Upper lobe of left lung (tissue), 6 donors: Measurements from ENCODE around the gene BNIP1. TPM values are rescaled to one million over a fixed set of nuclear protein-coding genes. Genes with fewer than 3 reads are reported as not detected.
"Not testable (repeated sequence)": the region's sequence is repeated elsewhere in the genome, so short reads cannot be mapped to it uniquely, and the experiment has no call there.

Source experiments
- ATAC-seq, 2 donors: fragments of 200-7000 bp; cut with Tn5 transposase; one replicate each; pipeline ENCODE4 v1.9.1; 2022; ENCODE audit warnings: mild to moderate bottlenecking in 2 of 2, moderate library complexity in 2 of 2; ENCODE audit not compliant: low FRiP score in 2 of 2
- DNase-seq, 2 donors: peaks; one replicate each; pipeline ENCODE4 v3.0.0-alpha.2; 2019 to 2020
- H3K27ac ChIP-seq, 4 donors: fragments of 200-600 bp; sonication (generic); one replicate each; pipeline ENCODE4 v1.5.1; 2016 to 2019
- H3K27me3 ChIP-seq, 4 donors: fragments of 200-600 bp; sonication (generic); one replicate each; pipeline ENCODE4 v1.5.1; 2017 to 2019
- H3K36me3 ChIP-seq, 4 donors: fragments of 200-600 bp; sonication (generic); one replicate each; pipeline ENCODE4 v1.5.1; 2016 to 2019
- H3K4me1 ChIP-seq, 4 donors: fragments of 200-600 bp; sonication (generic); one replicate each; pipeline ENCODE4 v1.5.1; 2018 to 2019
- H3K4me3 ChIP-seq, 4 donors: fragments of 200-600 bp; sonication (generic); one replicate each; pipeline ENCODE4 v1.5.1; 2017 to 2019; ENCODE audit warnings: mild to moderate bottlenecking in 2 of 4, moderate library complexity in 1 of 4
- H3K9me3 ChIP-seq, 4 donors: fragments of 200-600 bp; sonication (generic); one replicate each; pipeline ENCODE4 v1.5.1; 2018 to 2019
- CTCF ChIP-seq, 6 experiments: fragments of 450-650 bp in 4 of 6; fragments of 200-600 bp in 2 of 6; sonication (generic) in 2 of 6; IDR thresholded peaks; one replicate each; pipeline ENCODE4 v1.5.1; 2016 to 2019; ENCODE audit warnings: antibody characterized with exemption in 6 of 6
- EP300 ChIP-seq, 4 donors: sonication (generic); formaldehyde crosslinking; IDR thresholded peaks; one replicate each; pipeline ENCODE4 v1.5.1; 2017; ENCODE audit warnings: antibody characterized with exemption in 4 of 4, control low read depth in 2 of 4
- POLR2A ChIP-seq, 4 donors: fragments of 450-650 bp; IDR thresholded peaks; one replicate each; pipeline ENCODE4 v1.5.1; 2016 to 2017; ENCODE audit warnings: antibody characterized with exemption in 4 of 4, mild to moderate bottlenecking in 2 of 4
- POLR2AphosphoS5 ChIP-seq, 2 donors: sonication (generic); formaldehyde crosslinking; IDR thresholded peaks; one replicate each; pipeline ENCODE4 v1.5.1; 2017; ENCODE audit warnings: antibody characterized with exemption in 2 of 2
- WGBS, 2 donors: methylation state at CpG; one replicate each; pipeline ENCODE4 v1.1.5; 2017 to 2018; 5-methylcytosine and 5-hydroxymethylcytosine counted together
- total RNA-seq, 6 donors: library from RNA; depleted of rRNA in 4 of 6; stranded (reverse); fragments of >200 nt in 4 of 6; gene quantifications; one replicate each; pipeline versions ENCODE4 v1.1.0 to v1.2.1, GENCODE V29; 2016 to 2021
- donor health status: DM: no; HTN: no; CAD: no; lungs with moderate emphysema.
- donor health status: DM: no; HTN: yes; CAD: no; lungs with severe emphysema.

The BNIP1 gene
- total RNA-seq, 6 donors from 2014 or later, result 2.1 to 12.5 (median 10.6) TPM

GRCh38 chr5:173152547-173152946 is 8.2 kb downstream of the BNIP1 start:
- 94 to 96% methylated on average over 5 of the region's 5 CpGs for WGBS, 2 donors
- Histone ChIP-seq H3K27me3 (no peaks in the 10 kb centered on the region), H3K36me3 (peaks cover 9 to 85% (median 54%) of the 10 kb centered on the region in 4 donors), H3K4me1 (no peaks in the 10 kb centered on the region), H3K9me3 (no peaks in the 10 kb centered on the region), H3K4me3 (no peak overlapping the region), H3K27ac (no peak overlapping the region)
- DNase-seq (no peak), ATAC-seq (no peak)
- TF ChIP-seq CTCF (IDR thresholded peaks at IDR 0.05) (no peak), POLR2A (IDR thresholded peaks at IDR 0.05) (no peak), POLR2AphosphoS5 (IDR thresholded peaks at IDR 0.05) (no peak)

DNA sequence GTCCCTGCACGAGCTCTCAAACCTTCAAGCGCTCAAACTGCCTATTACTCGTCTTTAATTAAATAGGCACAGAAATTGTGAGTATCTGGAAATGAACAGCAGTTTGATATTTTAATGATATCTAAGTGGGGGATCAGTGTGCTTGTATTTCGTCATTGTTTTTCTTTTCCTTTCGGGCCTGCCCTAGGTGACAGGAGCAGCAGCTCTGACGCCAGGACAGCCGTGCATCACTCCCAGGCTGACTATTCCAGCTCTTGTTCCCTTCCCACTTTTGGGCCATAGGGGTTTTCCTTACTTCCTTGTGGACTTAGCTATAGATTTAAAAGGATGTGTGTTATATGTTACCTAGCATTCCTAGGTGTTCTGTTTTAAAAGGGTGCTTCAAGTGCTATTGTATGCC is 9.5 kb downstream of the BNIP1 start:
- Histone ChIP-seq H3K27me3 (no peaks in the 10 kb centered on the region), H3K4me3 (no peak overlapping the region), H3K36me3 (peaks cover 9 to 87% (median 55%) of the 10 kb centered on the region in 4 donors), H3K27ac (no peak overlapping the region), H3K4me1 (no peaks in the 10 kb centered on the region), H3K9me3 (no peaks in the 10 kb centered on the region)
- DNase-seq, result no peak
- ATAC-seq, result no peak
- 92 to 94% methylated on average over 7 of the region's 7 CpGs for WGBS, 2 donors
- TF ChIP-seq CTCF (IDR thresholded peaks at IDR 0.05) (no peak), POLR2A (IDR thresholded peaks at IDR 0.05) (no peak), EP300 (IDR thresholded peaks at IDR 0.05) (no peak), POLR2AphosphoS5 (IDR thresholded peaks at IDR 0.05) (no peak)

DNA sequence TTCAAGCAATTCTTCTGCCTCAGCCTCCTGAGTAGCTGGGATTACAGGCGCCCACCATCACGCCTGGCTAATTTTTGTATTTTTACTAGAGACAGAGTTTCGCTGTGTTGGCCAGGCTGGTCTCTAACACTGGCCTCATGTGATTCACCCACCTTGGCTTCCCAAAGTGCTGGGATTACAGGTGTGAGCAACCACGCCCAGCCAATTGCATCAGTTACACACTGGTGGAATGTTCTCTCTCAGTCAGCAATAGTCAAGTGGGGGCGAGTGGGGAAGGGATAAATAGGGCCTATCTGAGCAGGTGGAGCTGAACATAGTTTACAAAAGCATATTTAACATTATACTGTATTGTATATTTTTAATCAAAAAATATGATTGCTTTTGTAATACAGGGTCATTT is 10.3 kb downstream of the BNIP1 start:
- DNase-seq, H3K27me3 ChIP-seq, H3K27ac ChIP-seq, H3K4me1 ChIP-seq, ATAC-seq, H3K4me3 ChIP-seq, H3K9me3 ChIP-seq: not testable (repeated sequence)
- peaks cover 9 to 87% (median 51%) of the 10 kb centered on the region in 4 donors for H3K36me3 ChIP-seq
- 92 to 95% methylated on average over 5 of the region's 5 CpGs for WGBS, 2 donors

GRCh38 chr5:173155912-173156311 is 11.6 kb downstream of the BNIP1 start:
- H3K27ac ChIP-seq, result no peak overlapping the region
- ATAC-seq (no peak), DNase-seq (no peak)
- TF ChIP-seq POLR2A (IDR thresholded peaks at IDR 0.05), result no peak
- no peak for TF ChIP-seq POLR2AphosphoS5 (IDR thresholded peaks at IDR 0.05)
- TF ChIP-seq EP300 (IDR thresholded peaks at IDR 0.05), result no peak
- no peak for TF ChIP-seq CTCF (IDR thresholded peaks at IDR 0.05)
- no peak overlapping the region for H3K4me3 ChIP-seq
- H3K4me1 ChIP-seq, result no peaks in the 10 kb centered on the region
- WGBS, 2 donors, result 66 to 70% methylated on average over 2 of the region's 2 CpGs
- no peaks in the 10 kb centered on the region for H3K9me3 ChIP-seq
- peaks cover 18 to 87% (median 62%) of the 10 kb centered on the region in 4 donors for H3K36me3 ChIP-seq
- no peaks in the 10 kb centered on the region for H3K27me3 ChIP-seq

GRCh38 chr5:173158366-173158765 is 14.0 kb downstream of the BNIP1 start:
- no peaks in the 10 kb centered on the region for H3K4me1 ChIP-seq
- no peaks in the 10 kb centered on the region for H3K27me3 ChIP-seq
- no peak for ATAC-seq
- H3K9me3 ChIP-seq, result no peaks in the 10 kb centered on the region
- 81 to 91% methylated on average over 6 to 7 of the region's 8 CpGs for WGBS, 2 donors
- H3K36me3 ChIP-seq, result peaks cover 25 to 91% (median 76%) of the 10 kb centered on the region in 4 donors
- H3K4me3 ChIP-seq, result no peak overlapping the region
- no peak overlapping the region for H3K27ac ChIP-seq
- no peak for DNase-seq
- TF ChIP-seq EP300 (IDR thresholded peaks at IDR 0.05) (no peak), POLR2A (IDR thresholded peaks at IDR 0.05) (no peak), CTCF (IDR thresholded peaks at IDR 0.05) (no peak), POLR2AphosphoS5 (IDR thresholded peaks at IDR 0.05) (no peak)
